HG03558 (cell line): Measurements from ENCODE around the gene KLK13.

ENCODE experiments used
- ATAC-seq: cut with Tn5 transposase; IDR thresholded peaks from one replicate; pipeline ENCODE4 v1.9.1; 2021; ENCODE audit warnings: moderate number of reproducible peaks; ENCODE audit not compliant: unreplicated experiment; ENCODE audit errors: extremely low read depth

Gene KLK13, protein sequence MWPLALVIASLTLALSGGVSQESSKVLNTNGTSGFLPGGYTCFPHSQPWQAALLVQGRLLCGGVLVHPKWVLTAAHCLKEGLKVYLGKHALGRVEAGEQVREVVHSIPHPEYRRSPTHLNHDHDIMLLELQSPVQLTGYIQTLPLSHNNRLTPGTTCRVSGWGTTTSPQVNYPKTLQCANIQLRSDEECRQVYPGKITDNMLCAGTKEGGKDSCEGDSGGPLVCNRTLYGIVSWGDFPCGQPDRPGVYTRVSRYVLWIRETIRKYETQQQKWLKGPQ

GRCh38 chr19:51064534-51065220 is at the start of gene KLK13:
Gene KLK13, minus strand, starts transcription at chr19:51065092. Its CDS starts 25 bp downstream, at chr19:51065067.
- ATAC-seq: no peak

GRCh38 chr19:51114087-51114729 is 49.3 kb upstream of the KLK13 start:
- no peak for ATAC-seq

- no peak for ATAC-seq
These were observed 46.7 kb upstream of the KLK13 start for GRCh38 chr19:51111606-51112005.

DNA sequence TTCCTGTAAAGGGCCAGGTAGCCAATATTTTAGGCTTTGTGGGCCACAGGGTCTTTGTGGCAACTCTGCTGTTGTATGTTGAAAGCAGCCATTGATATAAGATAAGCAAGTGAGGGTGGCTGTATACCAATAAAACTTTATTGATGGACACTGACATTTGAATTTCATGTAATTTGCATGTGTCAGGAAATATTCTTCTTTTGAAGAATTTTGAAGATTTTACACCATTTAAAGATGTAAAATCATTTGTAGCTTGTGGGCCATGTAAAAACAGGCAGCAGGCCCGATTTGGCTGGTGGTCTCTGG is 45.7 kb upstream of the KLK13 start:
- ATAC-seq: no peak

DNA sequence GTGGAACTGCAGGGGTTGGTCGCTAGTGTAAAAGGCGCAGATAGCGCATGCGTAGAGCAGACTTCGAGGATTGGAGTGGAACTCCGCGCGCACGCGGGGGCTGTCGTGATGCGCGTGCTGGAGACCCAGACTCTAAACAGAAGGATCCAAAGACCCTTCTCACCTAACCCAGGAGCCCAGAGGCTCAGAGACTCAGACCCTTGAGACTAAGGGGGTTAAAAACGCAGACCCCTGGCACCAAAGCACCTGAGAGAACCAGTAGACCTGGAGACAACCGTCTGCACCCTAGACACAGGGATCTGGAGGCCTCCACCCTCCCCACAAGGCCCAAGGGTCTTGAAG is 43.9 kb upstream of the KLK13 start:
- ATAC-seq: no peak

- ATAC-seq: peak; percentile 84
These were observed 43.3 kb upstream of the KLK13 start, which contains the start of gene CTU1 for GRCh38 chr19:51108066-51108804. Gene CTU1, minus strand, starts transcription at chr19:51108409. Its CDS starts 3,840 bp downstream, at chr19:51104569.

- no peak for ATAC-seq
These were observed 42.6 kb upstream of the KLK13 start for GRCh38 chr19:51107406-51108065.

GRCh38 chr19:51103926-51104341 is 39.0 kb upstream of the KLK13 start:
- no peak for ATAC-seq

DNA sequence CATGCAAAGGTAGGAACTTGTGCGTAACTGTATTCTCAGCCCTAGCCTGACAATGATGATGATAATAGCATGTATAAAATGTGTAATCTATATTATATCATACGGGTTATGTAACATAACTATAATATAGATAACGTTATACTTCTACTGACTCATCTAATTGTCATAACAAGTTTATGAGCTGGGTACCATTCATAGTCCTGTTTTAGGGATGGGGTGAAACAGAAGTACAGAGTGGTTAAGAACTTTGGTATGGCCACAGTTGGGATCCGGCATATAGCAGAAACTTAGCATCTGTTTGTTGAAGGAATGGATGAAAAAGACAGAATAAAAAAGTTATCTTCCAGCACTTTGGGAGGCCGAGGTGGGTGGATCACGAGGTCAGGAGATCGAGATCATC is 38.1 kb upstream of the KLK13 start:
- ATAC-seq: no peak

DNA sequence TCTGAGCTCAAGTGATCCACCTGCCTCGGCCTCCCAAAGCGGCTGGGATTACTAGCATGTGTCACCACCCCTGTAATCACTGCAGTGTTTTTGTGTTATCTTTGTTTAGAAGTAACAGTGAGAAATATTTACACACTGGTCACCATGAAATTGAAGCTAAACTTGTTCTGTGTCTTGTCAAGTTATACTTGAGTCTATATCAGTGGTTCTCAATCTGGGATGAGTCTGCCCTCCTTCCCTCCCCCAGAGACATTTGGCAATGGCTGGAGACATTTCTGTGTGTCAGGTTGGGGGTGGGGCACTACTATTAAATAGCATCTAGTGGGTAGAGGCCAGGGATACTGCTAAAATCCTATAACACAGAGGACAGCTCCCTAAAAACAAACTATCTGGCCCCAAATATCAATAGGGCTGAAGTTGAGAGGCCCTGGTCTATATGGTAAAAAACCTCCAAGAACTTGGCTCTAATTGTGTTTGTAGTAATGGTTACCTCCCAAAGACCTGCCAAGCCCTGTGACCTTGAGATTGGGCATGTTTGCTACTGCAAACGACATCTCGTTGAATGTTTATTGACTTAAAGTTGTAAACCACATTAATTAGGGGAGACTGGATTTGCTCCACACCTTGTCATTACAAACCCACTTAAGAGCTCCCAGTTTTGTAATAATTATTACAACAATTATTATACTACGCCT is 36.4 kb upstream of the KLK13 start:
- no peak for ATAC-seq

GRCh38 chr19:51100601-51101000 is 35.7 kb upstream of the KLK13 start:
- no peak for ATAC-seq

- no peak for ATAC-seq
These were observed 34.1 kb upstream of the KLK13 start for GRCh38 chr19:51099047-51099382.

GRCh38 chr19:51098365-51099046 is 33.6 kb upstream of the KLK13 start:
- ATAC-seq: no peak

GRCh38 chr19:51097796-51098195 is 32.9 kb upstream of the KLK13 start:
- no peak for ATAC-seq

DNA sequence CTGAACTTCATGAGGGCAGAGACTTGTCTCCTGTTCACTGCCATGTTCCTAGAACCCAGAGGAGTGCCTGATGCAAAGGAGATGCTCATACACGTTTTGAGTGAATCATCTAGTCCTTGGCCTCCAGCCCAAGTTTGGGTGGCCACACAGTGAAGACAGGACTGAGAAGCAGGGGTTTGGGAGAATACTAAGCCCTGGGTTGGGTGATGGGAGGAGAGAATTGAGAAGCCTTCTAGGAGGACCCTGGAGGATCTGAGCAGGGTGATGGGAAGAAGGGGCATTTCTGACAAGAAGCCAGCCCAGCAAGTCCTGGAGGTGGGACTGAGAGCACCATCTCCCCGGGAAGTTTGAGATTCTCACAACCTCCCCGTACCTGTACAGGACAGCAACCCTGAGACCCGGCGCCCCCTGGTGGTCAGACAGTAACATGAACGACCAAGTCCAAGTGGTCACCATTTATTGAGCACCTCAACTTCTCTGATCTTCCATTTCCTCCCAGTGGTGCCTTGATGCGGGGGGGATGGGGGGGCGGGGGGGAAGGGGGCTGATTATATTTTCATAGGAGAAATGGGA is 32.4 kb upstream of the KLK13 start:
- no peak for ATAC-seq

DNA sequence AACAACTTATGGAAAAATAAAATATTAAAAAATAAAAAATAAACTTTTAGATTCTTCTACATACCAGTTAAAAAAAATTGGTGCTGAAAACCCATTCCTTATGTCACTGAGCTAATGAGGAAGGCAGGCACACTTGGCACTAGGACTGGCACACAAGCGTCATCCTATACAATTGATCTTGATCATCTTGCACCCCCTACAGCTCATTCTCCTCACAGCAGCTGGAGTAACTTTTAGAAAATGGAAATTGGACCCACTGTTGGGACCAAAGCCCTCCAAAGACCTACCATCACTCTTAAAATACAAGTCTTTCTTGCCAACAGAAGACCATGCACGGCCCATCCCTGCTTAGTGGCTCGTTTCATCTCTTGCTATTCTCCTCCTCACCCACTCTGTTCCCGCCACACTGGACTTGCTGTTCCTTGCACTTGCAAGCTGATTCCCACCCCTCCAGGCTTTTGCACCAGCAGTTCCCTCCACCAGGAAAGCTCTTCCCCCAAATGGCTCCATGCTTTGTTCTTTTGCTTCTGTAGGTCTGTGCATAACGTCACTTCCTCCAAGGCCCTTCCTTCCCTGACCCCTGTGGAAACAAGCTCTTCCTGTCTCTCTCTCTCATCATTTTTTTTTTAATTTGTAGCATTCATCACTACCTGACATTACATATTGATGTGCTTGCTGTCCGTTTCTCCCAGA is 31.7 kb upstream of the KLK13 start:
- no peak for ATAC-seq

DNA sequence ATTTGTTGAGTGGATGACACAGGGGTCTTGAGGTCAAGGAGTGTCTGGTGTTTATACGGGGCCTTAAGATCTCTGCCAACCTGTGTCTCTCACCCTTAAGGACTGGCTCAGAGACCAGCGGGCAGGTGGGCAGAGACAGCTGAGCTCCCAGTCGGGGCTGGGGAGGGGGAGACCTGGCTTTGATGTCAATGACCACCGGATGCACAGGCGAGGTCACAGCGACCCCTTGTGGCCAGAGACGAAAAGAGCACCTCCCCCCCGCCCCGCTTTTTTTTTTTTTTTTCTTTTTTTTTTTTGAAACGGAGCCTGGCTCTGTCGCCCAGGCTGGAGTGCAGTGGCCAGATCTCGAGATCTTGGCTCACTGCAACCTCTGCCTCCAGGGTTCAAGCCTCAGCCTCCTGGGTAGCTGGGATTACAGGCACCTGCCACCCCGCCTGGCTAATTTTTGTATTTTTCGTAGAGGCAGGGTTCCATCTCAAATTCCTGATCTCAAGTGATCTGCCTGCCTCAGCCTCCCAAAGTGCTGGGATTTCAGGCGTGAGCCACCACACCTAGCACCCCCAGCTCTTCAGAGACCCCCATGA is 29.9 kb upstream of the KLK13 start:
- no peak for ATAC-seq
